Stimulated activated CD4-positive, alpha-beta T cell treated with anti-CD3 and anti-CD28 coated beads, Interleukin-1b, Interleukin-23, amount 100 ng/mL, for 1 hour (primary cell): ENCODE measurements around the gene ZNF22.

Source experiments
- DNase-seq, 2 donors: peaks; one replicate each; pipeline ENCODE4 v3.0.0-alpha.2; 2020; ENCODE audit warnings: low read depth in 2 of 2

ZNF22 gene

GRCh38 chr10:45000752-45001380, at the start of gene ZNF22:
Gene ZNF22 (plus strand): TSS chr10:45000923. CDS start chr10:45003369, 2,446 bp downstream.
- peak in 1 of 2 donors; percentile 43 for DNase-seq

- no peak for DNase-seq
These were observed 49.0 kb upstream of the ZNF22 start for GRCh38 chr10:44951576-44952226.

- DNase-seq = no peak
These were observed 47.9 kb upstream of the ZNF22 start for GRCh38 chr10:44952779-44953231.

- DNase-seq = no peak
These were observed 46.7 kb upstream of the ZNF22 start for GRCh38 chr10:44954042-44954441.

- no peak for DNase-seq
These were observed 45.8 kb upstream of the ZNF22 start for GRCh38 chr10:44954962-44955361.

GRCh38 chr10:44955413-44956070, 45.2 kb upstream of the ZNF22 start:
- no peak for DNase-seq

GRCh38 chr10:44956226-44956625, 44.5 kb upstream of the ZNF22 start:
- no peak for DNase-seq

GRCh38 chr10:44956717-44957706, 43.7 kb upstream of the ZNF22 start:
- no peak for DNase-seq

- DNase-seq = no peak
These were observed 42.4 kb upstream of the ZNF22 start for GRCh38 chr10:44958196-44958897.

- no peak for DNase-seq
These were observed 41.9 kb upstream of the ZNF22 start for GRCh38 chr10:44958898-44959246.

GRCh38 chr10:44959247-44960087, 41.3 kb upstream of the ZNF22 start, which contains the start of gene RASSF4:
Gene RASSF4 (plus strand): TSS chr10:44959802. CDS start chr10:44970203, 10,401 bp downstream.
- peak; percentile 76 to 88 for DNase-seq

GRCh38 chr10:44960088-44960460, 40.6 kb upstream of the ZNF22 start:
- no peak for DNase-seq

- no peak for DNase-seq
These were observed 40.1 kb upstream of the ZNF22 start for GRCh38 chr10:44960482-44961229.

- DNase-seq = no peak
These were observed 39.5 kb upstream of the ZNF22 start for GRCh38 chr10:44961230-44961571.

GRCh38 chr10:44961931-44962750, 38.6 kb upstream of the ZNF22 start:
- no peak for DNase-seq

- no peak for DNase-seq
These were observed 37.6 kb upstream of the ZNF22 start for GRCh38 chr10:44962870-44963738.

GRCh38 chr10:44963772-44964633, 36.7 kb upstream of the ZNF22 start:
- DNase-seq = no peak
